ENCODE data around the gene ARL13A.
"Not testable (repeated sequence)": the region's sequence is repeated elsewhere in the genome, so short reads cannot be mapped to it uniquely, and the experiment has no call there.

The ARL13A gene

DNA sequence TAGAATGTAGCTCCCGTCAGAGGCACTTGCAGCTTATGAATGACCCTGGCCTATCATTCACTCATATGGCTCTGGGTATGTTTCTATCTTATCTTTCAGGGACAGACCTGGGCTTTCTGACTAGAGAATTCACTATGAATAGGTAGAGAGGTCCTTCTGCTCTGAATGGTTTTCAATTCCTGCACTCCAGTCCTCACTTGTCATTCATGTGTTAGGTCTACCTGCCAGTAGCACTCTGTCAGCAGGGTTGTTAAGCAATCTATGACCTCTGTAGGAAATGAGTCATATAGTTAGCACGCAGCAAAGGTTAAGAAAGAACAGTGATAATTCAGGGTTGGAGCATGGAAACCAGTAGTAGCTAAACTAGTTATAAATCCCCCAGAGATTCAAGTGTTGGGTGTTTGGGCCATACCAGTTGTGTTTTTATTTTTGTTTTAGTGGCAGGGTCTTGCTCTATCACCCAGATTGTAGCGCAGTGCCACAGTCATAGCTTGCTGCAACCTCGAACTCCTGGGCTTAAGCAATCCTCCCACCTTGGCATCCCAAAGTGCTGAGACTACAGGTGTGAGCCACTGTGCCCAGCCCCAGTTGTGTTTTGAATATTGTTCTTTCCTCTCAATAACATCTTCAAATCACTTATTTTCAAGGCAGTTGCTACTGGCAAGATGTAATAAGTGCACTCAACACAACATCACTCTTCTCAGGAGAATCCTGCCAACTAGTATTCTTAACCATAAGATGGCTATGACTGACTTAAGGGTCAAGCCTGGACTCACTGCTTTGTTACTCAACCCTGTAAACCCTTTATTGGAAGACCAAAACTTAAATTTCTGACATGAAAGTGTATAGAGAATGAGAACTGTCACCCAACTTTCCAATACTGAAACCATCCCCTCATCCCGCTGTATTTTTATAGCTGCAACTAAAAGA, 25.1 kb downstream of the ARL13A start:
- peak; percentile 12 for DNase-seq

DNA sequence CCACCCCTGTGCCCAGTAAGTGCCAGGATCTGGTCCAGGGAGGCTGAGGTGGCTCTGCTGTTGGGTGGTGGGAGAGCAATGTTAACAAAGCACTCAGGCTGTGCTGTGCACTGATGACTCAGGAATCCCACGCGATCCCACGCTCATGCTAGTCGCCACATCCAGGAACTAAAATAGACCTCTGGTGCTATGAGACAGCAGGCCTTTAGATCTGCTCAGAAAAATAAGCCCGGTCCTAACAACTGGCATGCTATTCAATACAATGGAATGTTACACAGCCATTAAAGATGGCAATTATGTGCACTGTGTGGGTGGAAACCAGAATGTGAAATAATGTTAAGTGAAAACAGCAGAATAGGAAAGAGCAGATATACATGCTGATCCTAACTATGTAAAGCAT, 26.0 kb downstream of the ARL13A start:
- peak; percentile 61 for DNase-seq

DNA sequence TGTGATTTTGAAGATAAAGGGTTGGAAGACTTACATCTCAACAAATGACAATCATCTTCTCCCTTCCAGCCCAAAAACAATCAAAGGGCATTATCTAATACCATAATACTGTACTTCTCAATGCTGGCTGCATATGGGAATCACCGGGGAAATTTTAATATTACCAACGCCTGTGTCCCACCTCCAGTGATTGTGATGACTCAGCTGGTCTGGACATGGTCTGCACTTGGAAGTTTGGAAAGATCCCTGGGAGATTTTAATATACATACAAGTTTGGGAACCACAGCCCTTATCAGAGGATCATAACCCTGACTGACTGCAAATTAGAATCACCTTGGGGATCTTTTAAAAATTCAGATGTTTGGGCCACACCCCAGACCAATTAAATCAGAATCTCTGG, 29.9 kb downstream of the ARL13A start:
- DNase-seq: no peak

DNA sequence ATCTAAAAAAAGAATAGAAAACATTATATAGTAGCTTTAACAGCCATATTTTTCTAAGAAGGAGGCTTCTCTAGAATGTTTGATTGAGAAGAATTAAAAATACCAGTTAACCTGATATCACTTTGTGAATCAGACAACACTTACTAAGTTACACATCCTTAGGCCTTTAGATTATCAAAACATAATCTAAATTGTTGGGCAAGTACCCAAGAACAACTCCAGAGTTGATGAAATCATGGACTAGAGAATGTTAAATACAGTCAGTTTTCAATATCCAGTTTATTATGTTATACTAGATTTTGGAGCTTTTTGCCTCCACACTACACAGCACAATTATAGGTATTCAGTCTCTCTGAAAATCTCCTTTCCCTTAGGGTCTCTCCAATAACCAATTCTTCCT, 39.6 kb downstream of the ARL13A start:
- peak; percentile 0 for DNase-seq

DNA sequence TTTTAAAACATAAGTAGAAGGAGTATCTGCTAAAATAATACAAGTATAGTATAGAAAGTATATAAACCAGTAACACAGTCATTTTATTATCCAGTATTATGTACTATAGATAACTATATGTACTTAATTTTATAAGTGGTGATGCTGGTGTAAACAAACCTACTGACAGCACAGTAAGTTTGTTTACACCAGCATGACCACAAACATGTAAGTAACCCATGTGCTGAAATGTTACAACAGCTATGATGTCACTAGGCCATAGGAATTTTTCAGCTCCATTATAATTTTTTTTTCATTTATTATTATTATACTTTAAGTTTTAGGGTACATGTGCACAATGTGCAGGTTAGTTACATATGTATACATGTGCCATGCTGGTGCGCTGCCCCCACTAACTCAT, 42.5 kb downstream of the ARL13A start:
- DNase-seq: not testable (repeated sequence)

DNA sequence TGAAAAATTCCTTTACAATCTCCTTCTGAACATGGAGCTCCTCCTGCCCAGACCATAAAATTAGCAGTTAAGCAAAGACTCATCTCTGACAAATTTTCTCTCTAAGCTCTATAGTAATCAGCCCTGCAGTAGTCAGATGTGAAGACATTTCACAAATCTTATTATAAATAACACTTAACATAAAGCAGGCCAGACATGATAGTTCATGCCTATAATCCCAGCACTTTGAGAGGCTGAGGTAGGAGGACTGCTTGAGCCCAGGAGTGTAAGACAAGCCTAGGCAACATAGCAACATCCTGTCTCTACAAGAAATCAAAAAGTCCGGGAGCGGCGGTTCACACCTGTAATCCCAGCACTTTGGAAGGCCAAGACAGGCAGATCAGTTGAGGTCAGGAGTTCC, 52.5 kb downstream of the ARL13A start:
- DNase-seq: no peak

DNA sequence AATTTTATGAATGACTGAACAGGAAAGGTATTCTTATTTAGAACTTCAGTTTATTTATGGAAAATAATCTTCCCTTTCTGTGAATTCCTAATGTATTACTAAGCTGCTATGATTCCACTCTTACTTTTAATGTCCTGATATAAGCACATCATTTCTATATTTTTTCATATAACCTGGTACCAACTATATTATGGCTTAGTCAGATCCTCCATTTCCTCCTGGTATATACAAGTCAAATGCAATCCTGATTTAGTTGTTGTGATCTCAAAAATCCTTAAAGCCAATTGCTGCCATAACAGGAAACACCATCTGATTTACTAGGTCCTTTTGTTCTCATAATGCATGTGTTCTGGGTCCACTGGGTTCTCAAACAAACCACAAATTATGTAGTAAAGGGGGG, 55.6 kb downstream of the ARL13A start:
- peak; percentile 8 for DNase-seq

DNA sequence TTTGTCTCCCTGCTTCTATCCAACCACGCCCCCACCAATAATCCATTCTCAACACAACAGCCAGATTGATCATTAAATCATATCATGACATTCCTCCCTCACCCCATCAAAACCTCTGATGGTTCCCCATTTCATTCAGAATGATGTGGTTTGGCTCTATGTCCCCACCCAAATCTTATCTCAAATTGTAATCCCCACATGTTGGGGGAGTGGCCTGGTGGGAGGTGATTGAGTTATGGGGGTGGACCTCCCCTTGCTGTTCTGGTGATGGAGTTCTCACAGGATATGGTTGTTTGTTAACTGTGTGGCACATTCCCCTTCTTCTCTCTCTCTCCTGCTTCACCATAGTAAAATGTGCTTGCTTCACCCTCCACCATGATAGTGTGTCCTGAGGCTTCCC, 59.1 kb downstream of the ARL13A start:
- DNase-seq: no peak

DNA sequence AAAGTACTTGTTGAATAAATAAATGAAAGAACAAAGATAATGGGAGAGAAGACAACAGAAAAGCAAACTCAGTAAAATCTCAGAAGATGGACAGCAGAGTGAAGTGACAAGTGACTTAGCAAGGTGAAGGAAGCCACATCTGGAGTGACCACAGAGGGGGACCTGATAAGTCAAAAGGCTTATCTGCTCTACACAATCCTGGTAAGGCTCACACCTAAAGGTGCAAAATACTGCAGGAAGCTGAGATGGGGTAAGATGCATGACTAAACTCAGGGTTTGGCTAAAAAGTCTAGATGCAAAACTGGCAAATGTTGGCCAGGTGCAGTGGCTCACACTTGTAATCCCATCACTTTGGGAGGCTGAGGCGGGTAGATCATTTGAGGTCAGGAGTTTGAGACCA, 60.2 kb downstream of the ARL13A start:
- no peak for DNase-seq

DNA sequence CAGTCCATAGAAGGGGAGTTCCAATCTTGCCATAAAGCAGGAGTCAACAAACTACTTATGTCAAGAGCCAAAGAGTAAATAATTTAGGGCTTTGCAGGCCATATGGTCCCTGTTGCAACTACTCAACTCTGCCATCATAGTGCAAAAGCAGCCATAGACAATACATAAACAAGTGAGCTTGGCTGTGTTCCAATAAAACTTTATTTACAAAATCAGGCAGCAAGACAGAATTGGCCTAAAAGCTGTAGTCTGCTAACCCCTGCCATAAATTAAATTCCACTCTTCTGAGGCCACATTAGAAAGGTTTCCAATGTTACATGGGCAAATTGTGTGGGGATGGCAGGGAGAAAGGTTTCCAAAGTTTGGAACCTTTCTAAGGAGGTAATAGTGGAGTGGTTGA, 67.7 kb downstream of the ARL13A start:
- no peak for DNase-seq

DNA sequence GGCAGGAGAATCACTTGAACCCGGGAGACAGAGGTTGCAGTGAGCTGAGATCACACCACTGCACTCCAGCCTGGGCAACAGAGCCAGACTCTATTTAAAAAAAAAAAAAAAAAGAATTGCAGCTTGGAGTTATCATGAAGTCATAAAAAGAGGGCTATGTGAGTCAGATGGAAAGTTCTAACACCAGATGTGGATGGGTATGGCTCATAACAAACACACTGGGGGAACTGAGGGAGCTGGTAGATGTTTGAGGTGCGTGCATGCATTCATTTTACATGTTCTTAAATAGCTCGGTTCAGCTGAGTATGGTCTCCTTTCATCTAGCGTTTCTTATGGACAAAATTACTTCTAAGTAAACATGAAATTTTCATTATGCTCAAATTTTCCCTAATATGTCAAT, 70.7 kb downstream of the ARL13A start:
- DNase-seq: no peak

Data from fibroblast of upper back skin (primary cell).